ENCODE results near the gene ZBTB7A. TPM values are rescaled to one million over a fixed set of nuclear protein-coding genes. Genes with fewer than 3 reads are reported as not detected.
A peak's percentile ranks its signal among the peaks of the same experiment; 100 is the strongest.

Gene ZBTB7A
- total RNA-seq, 4 donors from 2014 or later: 64.9 to 97.7 (median 86.7) TPM

GRCh38 chr19:4093643-4094175 lies 27.0 kb upstream of the ZBTB7A start:
- no peak for DNase-seq (ENCODE audit: low spot score in 2 of 2)
- no peak overlapping the region for H3K4me3 ChIP-seq
- no peak overlapping the region for H3K27ac ChIP-seq
- H3K27me3 ChIP-seq: no peaks in the 10 kb centered on the region
- peaks cover 0 to 13% (median 0%) of the 10 kb centered on the region in 4 donors for H3K4me1 ChIP-seq
- WGBS, 2 donors: 86 to 92% methylated on average over 18 of the region's 18 CpGs
- no peaks in the 10 kb centered on the region for H3K9me3 ChIP-seq
- TF ChIP-seq CTCF (IDR thresholded peaks at IDR 0.05): no peak
- no peak for TF ChIP-seq EP300 (IDR thresholded peaks at IDR 0.05)
- TF ChIP-seq POLR2A (IDR thresholded peaks at IDR 0.05): no peak
- peaks cover 0 to 90% (median 5%) of the 10 kb centered on the region in 3 donors for H3K36me3 ChIP-seq

DNA sequence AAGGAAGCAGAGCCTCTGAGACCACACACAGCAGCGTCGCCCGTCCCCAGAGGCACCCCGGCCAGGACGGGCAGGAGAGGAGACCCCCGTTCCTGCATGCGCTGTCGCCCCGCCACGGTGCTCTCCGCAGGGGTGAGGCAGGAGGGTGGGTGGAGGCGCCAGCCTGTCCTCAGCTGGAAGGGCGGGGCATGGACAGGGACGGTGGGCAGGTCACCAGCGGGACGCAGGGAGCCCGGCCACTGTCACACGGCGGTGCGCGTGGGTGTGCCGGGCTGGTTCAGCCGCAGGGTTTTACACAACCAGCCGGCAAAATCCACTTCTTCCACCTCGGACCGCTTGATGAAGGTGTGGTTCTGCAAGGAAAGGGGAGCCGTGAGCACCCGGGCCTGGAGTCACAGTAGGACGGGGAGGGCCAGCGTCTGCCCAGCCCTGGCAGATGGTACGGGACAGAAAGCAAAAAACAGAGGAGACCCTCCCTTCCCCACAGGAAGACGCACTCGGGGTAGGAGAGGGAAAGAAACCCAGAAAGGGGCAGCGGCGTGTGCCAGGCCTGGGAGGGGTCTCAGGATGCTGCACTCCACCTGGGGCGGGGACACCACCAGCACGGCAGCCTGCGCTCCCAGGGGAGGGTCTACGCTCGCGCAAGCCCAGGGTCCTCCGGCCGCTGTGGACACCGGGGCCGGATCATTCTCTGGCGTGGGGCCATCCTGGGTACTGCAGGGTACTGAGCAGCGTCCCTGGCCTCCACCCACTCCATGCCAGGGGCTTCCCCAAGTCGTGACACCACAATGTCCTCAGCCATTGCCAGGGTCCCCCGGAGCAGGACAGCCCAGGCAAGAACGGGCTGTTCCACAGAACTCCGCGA lies 23.9 kb upstream of the ZBTB7A start:
- 82 to 84% methylated on average over 50 to 52 of the region's 52 CpGs for WGBS, 2 donors
- Histone ChIP-seq H3K4me3 (no peak overlapping the region), H3K36me3 (peaks cover 0 to 72% (median 5%) of the 10 kb centered on the region in 3 donors), H3K4me1 (peaks cover 0 to 15% (median 0%) of the 10 kb centered on the region in 4 donors), H3K27ac (peak overlapping the region in 1 of 4 donors; percentile 30), H3K9me3 (no peaks in the 10 kb centered on the region), H3K27me3 (no peaks in the 10 kb centered on the region)
- TF ChIP-seq EP300 (IDR thresholded peaks at IDR 0.05) (no peak), POLR2A (IDR thresholded peaks at IDR 0.05) (no peak), CTCF (IDR thresholded peaks at IDR 0.05) (no peak)
- DNase-seq (ENCODE audit: low spot score in 2 of 2): no peak

GRCh38 chr19:4089946-4090345 lies 23.2 kb upstream of the ZBTB7A start:
- TF ChIP-seq POLR2A (IDR thresholded peaks at IDR 0.05) (no peak), CTCF (IDR thresholded peaks at IDR 0.05) (no peak), EP300 (IDR thresholded peaks at IDR 0.05) (no peak)
- H3K9me3 ChIP-seq: no peaks in the 10 kb centered on the region
- 92% methylated on average over 22 of the region's 22 CpGs for WGBS, 2 donors
- H3K27ac ChIP-seq: peak overlapping the region in 3 of 4 donors; percentile 30 to 67 (median 43)
- H3K4me1 ChIP-seq: peaks cover 0 to 15% (median 0%) of the 10 kb centered on the region in 4 donors
- H3K4me3 ChIP-seq: no peak overlapping the region
- DNase-seq (ENCODE audit: low spot score in 2 of 2): no peak
- peaks cover 0 to 65% (median 5%) of the 10 kb centered on the region in 3 donors for H3K36me3 ChIP-seq
- H3K27me3 ChIP-seq: no peaks in the 10 kb centered on the region

GRCh38 chr19:4089400-4089908 lies 22.8 kb upstream of the ZBTB7A start:
- H3K36me3 ChIP-seq: peaks cover 0 to 61% (median 5%) of the 10 kb centered on the region in 3 donors

GRCh38 chr19:4088975-4089374 lies 22.3 kb upstream of the ZBTB7A start:
- Histone ChIP-seq H3K27me3 (no peaks in the 10 kb centered on the region), H3K9me3 (no peaks in the 10 kb centered on the region), H3K36me3 (peaks cover 0 to 56% (median 5%) of the 10 kb centered on the region in 3 donors), H3K4me3 (peak overlapping the region in 1 of 4 donors; percentile 39), H3K4me1 (peaks cover 0 to 21% (median 6%) of the 10 kb centered on the region in 4 donors), H3K27ac (peak overlapping the region in 3 of 4 donors; percentile 30 to 67 (median 43))
- 68 to 78% methylated on average over 2 of the region's 2 CpGs for WGBS, 2 donors
- no peak for TF ChIP-seq CTCF (IDR thresholded peaks at IDR 0.05)
- no peak for TF ChIP-seq POLR2A (IDR thresholded peaks at IDR 0.05)
- no peak for TF ChIP-seq EP300 (IDR thresholded peaks at IDR 0.05)
- no peak for DNase-seq (ENCODE audit: low spot score in 2 of 2)

More at GRCh38 chr19:4089400-4089908, 22.8 kb upstream of the ZBTB7A start:
- H3K27ac ChIP-seq: peak overlapping the region in 3 of 4 donors; percentile 30 to 67 (median 43)
- H3K4me3 ChIP-seq: peak overlapping the region in 1 of 4 donors; percentile 39
- peaks cover 0 to 17% (median 1%) of the 10 kb centered on the region in 4 donors for H3K4me1 ChIP-seq
- no peaks in the 10 kb centered on the region for H3K9me3 ChIP-seq
- TF ChIP-seq EP300 (IDR thresholded peaks at IDR 0.05) (peak in 1 of 2 donors; percentile 18), POLR2A (IDR thresholded peaks at IDR 0.05) (no peak)
- no peak for DNase-seq (ENCODE audit: low spot score in 2 of 2)
- WGBS, 2 donors: 71 to 79% methylated on average over 21 to 26 of the region's 26 CpGs
- H3K27me3 ChIP-seq: no peaks in the 10 kb centered on the region

Data from tibial nerve (tissue), 4 donors.